G401 (cell line): ENCODE measurements around the gene ABCF1. TPM values are rescaled to one million over a fixed set of nuclear protein-coding genes. Genes with fewer than 3 reads are reported as not detected.

Source experiments
- DNase-seq: peaks from one replicate; pipeline ENCODE4 v3.0.0-alpha.2; 2015; ENCODE audit warnings: low spot score
- in situ Hi-C: cut with HindIII; loops from 2 replicates; pipeline ENCODE4 v1.10.0; 2016; ENCODE audit warnings: low sequenced_read_pairs, mixed read lengths
- total RNA-seq: library from RNA; depleted of rRNA; stranded (reverse); fragments of >200 nt; shearing (Covaris generic); gene quantifications from 2 replicates; pipeline ENCODE4 v1.2.3, GENCODE V29; 2014

ABCF1 gene
- total RNA-seq, 1 experiment from 2014 or later, result 83.7 TPM

DNA sequence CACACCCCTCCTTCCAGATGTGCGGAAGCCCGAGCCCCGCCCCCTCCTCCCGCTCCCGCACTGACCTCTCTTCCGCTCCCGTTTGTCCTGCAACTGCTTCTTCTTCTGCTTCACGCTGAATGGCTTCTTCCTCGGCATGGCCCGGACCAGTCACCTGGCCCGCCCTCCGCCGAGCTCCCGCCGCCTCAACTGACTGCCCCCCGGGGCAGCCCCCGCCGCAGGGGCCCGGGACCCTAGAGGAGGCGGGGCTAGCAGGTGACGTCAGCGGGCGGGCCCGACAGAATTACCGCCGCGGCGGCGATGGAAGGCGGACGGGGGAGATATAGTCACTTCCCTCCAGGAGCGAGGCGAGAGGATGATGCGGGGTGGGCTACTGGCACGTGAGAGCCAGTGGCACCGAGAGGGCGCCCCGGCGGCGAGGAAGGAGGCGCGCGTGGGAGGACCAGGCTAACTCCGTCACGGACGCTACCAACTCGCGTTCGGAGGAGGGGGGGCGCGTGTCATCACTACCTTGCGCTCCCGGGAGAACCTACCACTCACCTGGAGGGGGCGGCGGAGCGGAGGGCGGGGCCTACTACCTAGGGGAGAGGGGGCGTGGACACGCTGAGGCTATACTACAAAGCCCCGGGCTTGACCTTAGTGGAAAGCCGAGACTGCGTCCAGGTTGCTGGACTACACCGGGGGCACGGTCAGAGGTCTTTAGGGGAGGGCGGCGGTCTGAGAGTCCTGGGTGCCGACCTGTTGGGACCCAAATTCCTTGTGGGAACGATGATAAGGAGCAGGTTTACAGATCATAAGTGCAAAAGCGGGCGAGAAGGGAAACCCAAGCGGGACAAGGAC lies 15.0 kb upstream of the ABCF1 start, which contains the start of gene GNL1:
TSS of gene GNL1 (minus strand) at position 424 of the 840 bp plus-strand sequence. CDS start at position 138, 286 bp downstream.
- DNase-seq, result peak; percentile 94
- in situ Hi-C loops, result no loop called here

- DNase-seq, result peak; percentile 90
- in situ Hi-C loops, result no loop called here
Observed at GRCh38 chr6:30556906-30557682, 14.1 kb upstream of the ABCF1 start, which contains the start of gene PRR3. Gene PRR3, plus strand, starts transcription at chr6:30557295. Its CDS starts 50 bp downstream, at chr6:30557345.

DNA sequence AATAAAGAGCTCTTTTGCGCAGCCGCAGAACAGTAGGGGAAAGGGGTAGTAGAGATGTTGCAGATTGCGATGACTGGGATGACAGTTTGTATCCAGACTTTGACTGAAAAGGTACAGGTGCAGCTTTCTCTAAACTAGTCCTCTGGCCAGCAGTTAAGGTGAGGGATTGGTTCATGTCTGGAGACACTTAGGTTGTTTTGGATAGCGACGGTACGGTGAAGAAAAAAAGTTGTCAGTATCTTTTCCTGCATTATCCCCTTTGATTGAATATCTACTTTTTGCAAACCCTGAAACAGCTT lies 13.6 kb upstream of the ABCF1 start:
- no peak for DNase-seq

GRCh38 chr6:30560930-30561329 lies 10.3 kb upstream of the ABCF1 start:
- in situ Hi-C loops, result no loop called here
- DNase-seq, result no peak

More for the DNA sequence above, 13.6 kb upstream of the ABCF1 start:
- in situ Hi-C loops, result no loop called here

GRCh38 chr6:30562470-30563425 lies 8.5 kb upstream of the ABCF1 start:
- DNase-seq, result no peak
- in situ Hi-C loops, result no loop called here

GRCh38 chr6:30564114-30564513 lies 7.1 kb upstream of the ABCF1 start:
- in situ Hi-C loops, result no loop called here
- no peak for DNase-seq

DNA sequence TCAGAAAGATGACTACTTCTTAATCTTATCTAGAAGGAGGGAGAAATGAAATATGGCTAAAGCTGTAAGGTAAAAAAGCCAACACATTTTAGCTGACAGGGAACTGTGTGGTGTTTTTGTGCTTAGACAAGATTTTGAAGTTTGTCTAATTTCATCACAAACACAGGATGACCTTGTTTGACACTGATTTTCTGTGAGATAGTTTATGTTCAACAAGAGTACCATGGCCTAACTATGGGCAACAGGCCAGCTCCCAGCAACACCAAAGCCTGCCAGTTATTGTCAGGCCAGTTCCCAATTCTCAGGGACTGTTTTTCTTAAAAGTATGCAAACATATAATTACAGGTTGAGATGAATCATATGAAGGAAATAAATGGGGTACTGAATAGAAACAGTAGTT lies 5.5 kb upstream of the ABCF1 start:
- in situ Hi-C loops, result no loop called here
- DNase-seq, result no peak

- in situ Hi-C loops, result no loop called here
- DNase-seq, result no peak
Observed at GRCh38 chr6:30568245-30568644, 3.0 kb upstream of the ABCF1 start.

- DNase-seq, result no peak
- in situ Hi-C loops, result no loop called here
Observed at GRCh38 chr6:30570263-30570662, 979 bp upstream of the ABCF1 start.

DNA sequence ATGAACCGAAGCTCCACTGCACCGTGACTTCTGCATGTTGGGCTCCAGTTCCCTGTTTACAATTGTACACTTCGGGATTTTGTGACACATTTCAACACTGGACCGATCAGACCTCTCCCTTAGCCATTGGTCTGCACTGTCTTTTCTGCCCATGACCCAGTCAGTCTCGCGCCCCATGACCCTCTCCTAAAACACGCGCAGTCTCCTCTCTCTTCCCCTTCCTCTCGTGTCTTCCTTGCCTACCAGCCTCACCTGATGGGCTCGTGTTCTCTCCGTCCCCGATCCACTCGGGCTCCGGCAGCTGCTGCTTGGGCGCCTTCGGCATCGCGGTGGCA lies 535 bp upstream of the ABCF1 start:
- in situ Hi-C loops, result no loop called here
- no peak for DNase-seq

GRCh38 chr6:30571762-30572082 lies 480 bp downstream of the ABCF1 start:
- DNase-seq, result no peak
- in situ Hi-C loops, result no loop called here

DNA sequence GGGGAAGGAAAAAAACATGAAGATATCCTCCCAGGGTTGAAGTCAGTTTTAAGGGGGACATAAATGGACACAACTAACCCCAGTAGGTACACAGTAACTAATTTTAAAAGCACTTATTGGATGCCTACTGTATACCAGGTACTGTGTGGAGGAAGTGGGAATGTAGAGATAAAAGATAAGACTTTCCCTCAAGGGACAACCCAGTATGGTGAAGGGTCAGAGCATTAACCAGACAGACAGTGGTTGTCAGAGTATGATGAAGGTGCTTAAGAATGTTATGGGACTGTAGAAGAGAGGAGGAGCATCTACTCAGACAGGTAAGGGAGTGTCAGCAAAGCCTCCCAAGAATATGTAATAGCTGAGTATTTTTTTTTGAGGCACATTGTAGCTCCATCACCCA lies 906 bp downstream of the ABCF1 start:
- DNase-seq, result no peak
- in situ Hi-C loops, result no loop called here

GRCh38 chr6:30573113-30573512 lies 1.9 kb downstream of the ABCF1 start:
- in situ Hi-C loops, result no loop called here
- no peak for DNase-seq

GRCh38 chr6:30578051-30578450 lies 6.8 kb downstream of the ABCF1 start:
- in situ Hi-C loops, result no loop called here
- no peak for DNase-seq

GRCh38 chr6:30583921-30584320 lies 12.7 kb downstream of the ABCF1 start:
- no peak for DNase-seq
- in situ Hi-C loops, result no loop called here

DNA sequence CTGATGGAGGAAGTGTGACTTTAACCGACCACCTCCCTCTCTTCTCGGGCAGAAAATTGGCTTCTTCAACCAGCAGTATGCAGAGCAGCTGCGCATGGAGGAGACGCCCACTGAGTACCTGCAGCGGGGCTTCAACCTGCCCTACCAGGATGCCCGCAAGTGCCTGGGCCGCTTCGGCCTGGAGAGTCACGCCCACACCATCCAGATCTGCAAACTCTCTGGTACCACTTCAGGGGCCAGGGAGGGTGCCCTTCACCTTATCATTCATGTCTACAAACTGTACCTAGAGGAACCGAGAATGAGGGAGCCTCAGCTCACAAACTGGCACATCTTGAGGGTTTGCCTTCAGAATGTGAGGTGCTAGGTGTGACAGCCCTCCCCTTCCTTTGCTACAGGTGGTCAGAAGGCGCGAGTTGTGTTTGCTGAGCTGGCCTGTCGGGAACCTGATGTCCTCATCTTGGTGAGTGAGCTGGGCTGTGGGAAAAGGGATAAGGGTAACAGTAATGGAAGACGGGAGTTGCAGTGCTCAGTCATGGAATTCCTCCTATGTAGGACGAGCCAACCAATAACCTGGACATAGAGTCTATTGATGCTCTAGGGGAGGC lies 18.6 kb downstream of the ABCF1 start:
- DNase-seq, result no peak
- in situ Hi-C loops, result no loop called here

DNA sequence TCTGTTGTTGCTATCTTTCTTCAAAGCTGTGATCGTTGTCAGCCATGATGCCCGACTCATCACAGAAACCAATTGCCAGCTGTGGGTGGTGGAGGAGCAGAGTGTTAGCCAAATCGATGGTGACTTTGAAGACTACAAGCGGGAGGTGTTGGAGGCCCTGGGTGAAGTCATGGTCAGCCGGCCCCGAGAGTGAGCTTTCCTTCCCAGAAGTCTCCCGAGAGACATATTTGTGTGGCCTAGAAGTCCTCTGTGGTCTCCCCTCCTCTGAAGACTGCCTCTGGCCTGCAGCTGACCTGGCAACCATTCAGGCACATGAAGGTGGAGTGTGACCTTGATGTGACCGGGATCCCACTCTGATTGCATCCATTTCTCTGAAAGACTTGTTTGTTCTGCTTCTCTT lies 19.3 kb downstream of the ABCF1 start:
- in situ Hi-C loops, result no loop called here

DNA sequence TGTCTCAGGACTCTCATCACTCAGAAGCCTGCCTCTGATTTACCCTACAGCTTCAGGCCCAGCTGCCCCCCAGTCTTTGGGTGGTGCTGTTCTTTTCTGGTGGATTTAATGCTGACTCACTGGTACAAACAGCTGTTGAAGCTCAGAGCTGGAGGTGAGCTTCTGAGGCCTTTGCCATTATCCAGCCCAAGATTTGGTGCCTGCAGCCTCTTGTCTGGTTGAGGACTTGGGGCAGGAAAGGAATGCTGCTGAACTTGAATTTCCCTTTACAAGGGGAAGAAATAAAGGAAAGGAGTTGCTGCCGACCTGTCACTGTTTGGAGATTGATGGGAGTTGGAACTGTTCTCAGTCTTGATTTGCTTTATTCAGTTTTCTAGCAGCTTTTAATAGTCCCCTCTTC lies 19.8 kb downstream of the ABCF1 start:
- DNase-seq, result no peak
- in situ Hi-C loops, result no loop called here

More for the DNA sequence above, 19.3 kb downstream of the ABCF1 start:
- DNase-seq, result no peak

DNA sequence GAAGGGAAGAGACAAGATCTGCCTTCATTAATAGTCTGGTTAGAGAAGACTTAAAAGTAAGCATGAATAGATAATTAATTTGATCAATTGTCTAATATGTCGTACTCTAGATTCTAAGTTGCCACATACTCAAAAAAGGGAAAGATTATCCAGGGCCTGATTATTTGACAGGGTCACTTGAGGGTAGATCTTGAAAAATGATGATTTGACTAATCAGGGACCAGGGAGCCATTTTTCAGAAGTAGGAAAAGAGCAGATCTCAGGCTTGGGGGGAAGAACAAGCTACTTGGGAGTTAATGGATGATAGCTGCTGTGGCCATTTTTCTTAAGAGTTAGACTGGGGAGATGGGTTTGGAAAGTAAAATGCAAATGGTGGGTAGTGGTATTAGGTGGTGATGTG lies 21.0 kb downstream of the ABCF1 start:
- in situ Hi-C loops, result no loop called here
- no peak for DNase-seq
